Measurements from ENCODE around the gene PTK7.

DNA sequence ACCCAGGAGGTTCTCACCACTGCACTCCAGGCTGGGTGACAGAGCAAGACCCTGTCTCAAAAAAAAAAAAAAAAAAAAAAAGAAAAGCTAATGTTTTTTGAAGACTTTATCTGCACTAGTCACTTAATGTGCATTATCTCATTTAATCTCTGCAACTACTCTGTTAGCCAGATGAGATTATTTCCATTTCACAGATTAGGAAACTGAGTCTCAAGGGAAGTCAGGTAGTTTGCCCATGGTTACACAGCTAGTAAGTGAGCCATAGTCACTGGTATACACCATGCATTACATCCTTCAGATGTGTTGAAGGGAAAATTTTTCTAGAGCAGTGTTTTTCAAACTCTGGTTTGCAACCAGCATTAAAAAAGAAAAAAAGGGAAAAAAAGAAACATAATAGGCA lies 87.8 kb downstream of the PTK7 start:
- TF ChIP-seq, protein P1, sequence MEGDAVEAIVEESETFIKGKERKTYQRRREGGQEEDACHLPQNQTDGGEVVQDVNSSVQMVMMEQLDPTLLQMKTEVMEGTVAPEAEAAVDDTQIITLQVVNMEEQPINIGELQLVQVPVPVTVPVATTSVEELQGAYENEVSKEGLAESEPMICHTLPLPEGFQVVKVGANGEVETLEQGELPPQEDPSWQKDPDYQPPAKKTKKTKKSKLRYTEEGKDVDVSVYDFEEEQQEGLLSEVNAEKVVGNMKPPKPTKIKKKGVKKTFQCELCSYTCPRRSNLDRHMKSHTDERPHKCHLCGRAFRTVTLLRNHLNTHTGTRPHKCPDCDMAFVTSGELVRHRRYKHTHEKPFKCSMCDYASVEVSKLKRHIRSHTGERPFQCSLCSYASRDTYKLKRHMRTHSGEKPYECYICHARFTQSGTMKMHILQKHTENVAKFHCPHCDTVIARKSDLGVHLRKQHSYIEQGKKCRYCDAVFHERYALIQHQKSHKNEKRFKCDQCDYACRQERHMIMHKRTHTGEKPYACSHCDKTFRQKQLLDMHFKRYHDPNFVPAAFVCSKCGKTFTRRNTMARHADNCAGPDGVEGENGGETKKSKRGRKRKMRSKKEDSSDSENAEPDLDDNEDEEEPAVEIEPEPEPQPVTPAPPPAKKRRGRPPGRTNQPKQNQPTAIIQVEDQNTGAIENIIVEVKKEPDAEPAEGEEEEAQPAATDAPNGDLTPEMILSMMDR (IDR thresholded peaks at IDR 0.05; ENCODE audit: low read depth, low read length), result no peak
- TF ChIP-seq POLR2A (IDR thresholded peaks at IDR 0.05; ENCODE audit: extremely low read depth, insufficient read length) (no peak), MYC (IDR thresholded peaks at IDR 0.05; ENCODE audit: low read depth, low read length) (no peak)

Data from NB4 (cell line).